Activated CD4-positive, CD25-positive, alpha-beta regulatory T cell treated with anti-CD3 and anti-CD28 coated beads, Interleukin-2, amount 50 U/mL, for 24 hours (primary cell): ENCODE results near the gene KIFC3.
A peak's percentile ranks its signal among the peaks of the same experiment; 100 is the strongest.

Experiments used
- ATAC-seq, 2 donors: fragments of 150-1000 bp; cut with Tn5 transposase; one replicate each; pipeline ENCODE4 v1.10.0; 2021; ENCODE audit warnings: mild to moderate bottlenecking in 1 of 2, moderate library complexity in 1 of 2

KIFC3 gene

GRCh38 chr16:57762365-57763040 is 39.8 kb downstream of the KIFC3 start:
- ATAC-seq, result no peak

- ATAC-seq, result no peak
Observed at GRCh38 chr16:57761957-57762356, 40.3 kb downstream of the KIFC3 start.

- no peak for ATAC-seq
Observed at GRCh38 chr16:57761301-57761700, 41.0 kb downstream of the KIFC3 start.

GRCh38 chr16:57760357-57761160 is 41.7 kb downstream of the KIFC3 start:
- ATAC-seq, result no peak

GRCh38 chr16:57759541-57760356 is 42.5 kb downstream of the KIFC3 start:
- ATAC-seq, result no peak

GRCh38 chr16:57759131-57759530 is 43.2 kb downstream of the KIFC3 start:
- ATAC-seq, result no peak

DNA sequence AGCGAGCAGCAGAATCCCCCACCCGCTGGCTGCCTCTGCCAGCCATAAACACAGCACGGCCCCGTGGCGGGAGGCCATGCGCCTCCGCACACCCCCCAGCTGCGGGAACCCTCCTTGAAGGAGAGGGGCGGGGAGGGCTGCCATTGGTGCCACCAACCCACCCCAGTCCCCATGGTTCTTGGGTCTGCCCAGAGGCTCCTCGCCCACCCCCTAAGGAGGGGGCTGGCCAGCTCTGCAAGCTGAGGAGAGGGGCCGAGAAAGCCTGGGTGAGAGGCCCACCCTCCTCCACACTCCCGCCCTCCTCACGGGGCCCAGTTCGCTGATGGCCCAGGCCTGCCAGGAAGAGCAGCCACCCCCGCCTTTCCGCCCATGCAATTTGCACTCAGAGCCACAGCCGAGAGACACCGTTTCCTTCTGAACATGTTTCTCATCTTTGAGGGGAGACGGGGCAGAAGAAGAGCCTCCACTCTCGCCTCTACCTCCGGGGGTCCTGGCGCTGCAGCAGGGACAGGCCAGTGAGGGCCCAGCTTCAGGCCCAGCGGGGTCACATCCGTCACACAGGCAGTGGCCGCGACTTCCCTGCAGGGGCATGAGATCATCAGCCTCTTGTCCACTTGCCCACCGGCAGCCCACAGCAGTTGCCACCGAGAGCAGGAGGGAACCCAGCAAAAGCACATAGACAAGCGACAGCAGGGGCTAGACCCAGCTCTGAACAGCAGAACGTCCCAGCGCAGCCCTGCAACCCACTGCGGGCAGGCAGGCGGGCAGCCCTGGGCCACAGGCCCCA is 43.8 kb downstream of the KIFC3 start:
- no peak for ATAC-seq

GRCh38 chr16:57757883-57758282 is 44.4 kb downstream of the KIFC3 start:
- ATAC-seq, result no peak

GRCh38 chr16:57757326-57757786 is 44.9 kb downstream of the KIFC3 start:
- peak; percentile 93 to 94 for ATAC-seq

GRCh38 chr16:57756424-57757325 is 45.6 kb downstream of the KIFC3 start:
- ATAC-seq, result no peak

- ATAC-seq, result no peak
Observed at GRCh38 chr16:57755726-57756423, 46.4 kb downstream of the KIFC3 start.

- no peak for ATAC-seq
Observed at GRCh38 chr16:57755061-57755684, 47.1 kb downstream of the KIFC3 start.

GRCh38 chr16:57754354-57755060 is 47.8 kb downstream of the KIFC3 start:
- no peak for ATAC-seq

GRCh38 chr16:57753448-57754353 is 48.6 kb downstream of the KIFC3 start:
- no peak for ATAC-seq

GRCh38 chr16:57752581-57753447 is 49.5 kb downstream of the KIFC3 start:
- ATAC-seq, result no peak

DNA sequence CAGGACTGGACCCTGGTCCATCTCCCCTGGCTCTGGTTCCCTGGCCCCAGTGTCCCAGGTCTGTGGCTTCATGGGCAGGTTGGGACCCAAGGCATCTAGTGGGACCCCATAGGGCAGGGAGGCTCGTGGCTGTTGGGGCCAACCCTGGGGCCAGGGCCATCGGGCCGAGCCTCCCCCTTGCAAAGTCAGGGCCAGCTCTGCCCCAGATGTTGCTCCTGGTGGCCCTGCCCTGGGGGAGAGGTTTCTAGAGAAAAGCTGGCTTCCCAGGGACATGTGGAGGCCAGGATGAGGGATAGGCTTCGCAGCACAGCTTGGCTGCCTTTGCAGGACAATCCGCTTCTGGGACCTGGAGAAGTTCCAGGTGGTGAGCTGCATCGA is 50.1 kb downstream of the KIFC3 start:
- ATAC-seq, result no peak

GRCh38 chr16:57751539-57752202 is 50.6 kb downstream of the KIFC3 start:
- peak in 1 of 2 donors; percentile 8 for ATAC-seq
